Stimulated activated CD8-positive, alpha-beta memory T cell treated with anti-CD3 and anti-CD28 coated beads, Interleukin-2, amount 100 ng/mL, for 1 hour (primary cell): ENCODE measurements around the gene PRDX1.

Experiments
- DNase-seq, 2 donors: peaks; one replicate each; pipeline ENCODE4 v3.0.0-alpha.2; 2020; ENCODE audit warnings: low read depth in 2 of 2

Gene PRDX1

DNA sequence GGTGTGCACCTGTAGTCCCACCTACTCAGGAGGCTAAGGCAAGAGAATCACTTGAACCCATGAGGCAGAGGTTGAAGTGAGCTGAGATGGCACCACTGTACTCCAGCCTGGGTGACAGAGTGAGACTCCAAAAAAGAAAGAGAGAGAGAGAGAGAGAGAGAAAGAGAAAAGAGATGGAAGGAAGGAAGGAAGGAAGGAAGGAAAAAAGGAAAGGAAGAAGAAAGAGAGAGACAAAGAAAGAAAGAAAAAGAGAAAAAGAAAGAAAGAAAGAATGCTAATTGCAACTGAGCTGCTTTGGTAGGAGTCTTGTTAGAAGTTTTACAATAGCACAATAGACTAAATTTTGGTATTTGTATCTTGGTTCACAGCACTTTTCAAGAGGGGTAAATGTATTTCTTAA, 56.4 kb downstream of the PRDX1 start:
- DNase-seq: no peak
